Lung (tissue), 12 donors: ENCODE data around the gene MYBPH. TPM values are rescaled to one million over a fixed set of nuclear protein-coding genes. Genes with fewer than 3 reads are reported as not detected.

Source experiments
- ATAC-seq: fragments of 200-7000 bp; cut with Tn5 transposase; one replicate; pipeline ENCODE4 v1.9.1; 2020; ENCODE audit warnings: moderate number of reproducible peaks; ENCODE audit not compliant: insufficient read depth, low FRiP score
- DNase-seq, 3 donors: peaks; one replicate each; pipeline ENCODE4 v3.0.0-alpha.2; 2013 to 2017
- H3K27ac ChIP-seq, 2 donors: one replicate each; pipeline ENCODE4 v1.5.1; 2013; ENCODE audit warnings: mild to moderate bottlenecking in 2 of 2, moderate library complexity in 2 of 2, control low read depth in 1 of 2, inconsistent platforms in 1 of 2, low read depth in 1 of 2, low read length in 1 of 2
- H3K27me3 ChIP-seq, 3 donors: one replicate each; pipeline ENCODE4 v1.5.1; 2013; ENCODE audit warnings: low read length in 2 of 3; ENCODE audit not compliant: control insufficient read depth in 3 of 3, insufficient read depth in 3 of 3
- H3K36me3 ChIP-seq, 4 donors: one replicate each; pipeline ENCODE4 v1.5.1; 2013; ENCODE audit warnings: low read length in 4 of 4, mild to moderate bottlenecking in 1 of 4, moderate library complexity in 1 of 4; ENCODE audit not compliant: control insufficient read depth in 4 of 4, insufficient read depth in 4 of 4
- H3K4me1 ChIP-seq, 5 donors: one replicate each; pipeline ENCODE4 v1.5.1; 2013; ENCODE audit warnings: low read length in 5 of 5, mild to moderate bottlenecking in 2 of 5, moderate library complexity in 1 of 5; ENCODE audit not compliant: control insufficient read depth in 5 of 5, insufficient read depth in 5 of 5
- H3K4me3 ChIP-seq: one replicate; pipeline ENCODE4 v1.5.1; 2013; ENCODE audit warnings: mild to moderate bottlenecking, control low read depth, moderate library complexity
- H3K9ac ChIP-seq, 2 donors: one replicate each; pipeline ENCODE4 v1.5.1; 2013; ENCODE audit warnings: low read length in 2 of 2, control low read depth in 1 of 2; ENCODE audit not compliant: insufficient read depth in 1 of 2
- H3K9me3 ChIP-seq, 4 donors: one replicate each; pipeline ENCODE4 v1.5.1; 2013; ENCODE audit warnings: low read length in 3 of 4, mild to moderate bottlenecking in 1 of 4, moderate library complexity in 1 of 4; ENCODE audit not compliant: control insufficient read depth in 4 of 4, insufficient read depth in 3 of 4
- WGBS, 2 donors: extraction: QIAGEN DNeasy Blood & Tissue Kit; methylation state at CpG; one replicate each; pipeline ENCODE4 v1.1.7; 2013; 5-methylcytosine and 5-hydroxymethylcytosine counted together
- polyA plus RNA-seq, 2 donors: library from polyadenylated mRNA; stranded (reverse); fragments of 200-250 nt; gene quantifications; one replicate each; pipeline ENCODE4 v1.2.1, GENCODE V29; 2013
- total RNA-seq, 2 donors: library from RNA; depleted of rRNA in 1 of 2; stranded (reverse); fragments of >200 nt in 1 of 2; gene quantifications; one replicate each; pipeline ENCODE4 v1.2.1, GENCODE V29; 2014 to 2021
- TF ChIP-seq, protein P1 (sequence below): IDR thresholded peaks from 2 replicates; pipeline ENCODE4 v1.5.1; 2012; ENCODE audit warnings: mild to moderate bottlenecking; ENCODE audit errors: control extremely low read depth, extremely low read depth
- donor health status: control.
- donor health status: control.
- donor health status: Bipolar disorder and iron deficiency.
- donor health status: healthy.
- donor health status: DM: yes; HTN: yes; CAD: no.

The MYBPH gene
- total and polyA plus RNA-seq, 4 donors = 0.16 to 0.41 TPM; not detected in 2

DNA sequence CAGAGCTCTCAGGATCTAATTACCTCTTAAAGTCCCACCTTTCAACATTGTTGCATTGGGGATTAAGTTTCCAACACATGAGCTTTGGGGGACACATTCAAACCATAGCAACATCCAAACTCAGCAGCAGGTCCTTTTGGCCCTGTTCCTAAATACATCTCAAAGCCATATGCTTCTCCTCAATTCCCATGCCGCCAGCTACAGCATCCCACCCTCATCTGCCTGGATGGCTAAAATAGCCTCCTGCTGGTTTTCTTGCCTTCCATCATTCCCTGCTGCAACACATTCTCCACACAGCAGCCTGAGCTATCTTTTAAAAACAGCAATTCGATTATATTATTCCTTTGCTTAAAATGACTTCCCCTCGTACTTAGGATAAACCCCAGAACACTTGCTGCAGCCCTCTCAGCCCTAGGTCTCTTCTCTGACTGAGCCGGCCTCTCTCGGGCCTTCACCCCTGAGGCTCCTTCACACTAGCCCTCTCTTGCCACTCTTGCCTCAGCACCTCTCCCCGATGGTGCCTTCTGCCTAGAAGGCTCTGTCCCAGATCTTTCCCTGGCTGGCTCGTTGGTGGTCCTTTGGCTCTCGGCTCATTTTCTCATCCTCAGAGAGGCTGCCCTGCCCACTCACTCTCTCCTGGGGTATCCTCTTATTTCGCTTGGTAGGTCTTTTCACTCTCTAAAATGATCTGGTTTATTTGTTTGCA lies 16.5 kb downstream of the MYBPH start:
- Histone ChIP-seq H3K27ac (no peak overlapping the region), H3K36me3 (no peaks in the 10 kb centered on the region), H3K4me1 (peaks cover 0 to 5% (median 0%) of the 10 kb centered on the region in 5 donors), H3K9me3 (no peaks in the 10 kb centered on the region), H3K4me3 (no peak overlapping the region), H3K27me3 (no peaks in the 10 kb centered on the region), H3K9ac (no peak overlapping the region)
- WGBS, 2 donors = 93 to 94% methylated on average over 9 of the region's 9 CpGs
- TF ChIP-seq, protein P1, sequence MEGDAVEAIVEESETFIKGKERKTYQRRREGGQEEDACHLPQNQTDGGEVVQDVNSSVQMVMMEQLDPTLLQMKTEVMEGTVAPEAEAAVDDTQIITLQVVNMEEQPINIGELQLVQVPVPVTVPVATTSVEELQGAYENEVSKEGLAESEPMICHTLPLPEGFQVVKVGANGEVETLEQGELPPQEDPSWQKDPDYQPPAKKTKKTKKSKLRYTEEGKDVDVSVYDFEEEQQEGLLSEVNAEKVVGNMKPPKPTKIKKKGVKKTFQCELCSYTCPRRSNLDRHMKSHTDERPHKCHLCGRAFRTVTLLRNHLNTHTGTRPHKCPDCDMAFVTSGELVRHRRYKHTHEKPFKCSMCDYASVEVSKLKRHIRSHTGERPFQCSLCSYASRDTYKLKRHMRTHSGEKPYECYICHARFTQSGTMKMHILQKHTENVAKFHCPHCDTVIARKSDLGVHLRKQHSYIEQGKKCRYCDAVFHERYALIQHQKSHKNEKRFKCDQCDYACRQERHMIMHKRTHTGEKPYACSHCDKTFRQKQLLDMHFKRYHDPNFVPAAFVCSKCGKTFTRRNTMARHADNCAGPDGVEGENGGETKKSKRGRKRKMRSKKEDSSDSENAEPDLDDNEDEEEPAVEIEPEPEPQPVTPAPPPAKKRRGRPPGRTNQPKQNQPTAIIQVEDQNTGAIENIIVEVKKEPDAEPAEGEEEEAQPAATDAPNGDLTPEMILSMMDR = no peak
- no peak for ATAC-seq
- no peak for DNase-seq

- Histone ChIP-seq H3K9me3 (no peaks in the 10 kb centered on the region), H3K4me1 (peaks cover 0 to 6% (median 5%) of the 10 kb centered on the region in 5 donors), H3K36me3 (no peaks in the 10 kb centered on the region), H3K4me3 (no peak overlapping the region), H3K9ac (no peak overlapping the region), H3K27ac (no peak overlapping the region), H3K27me3 (no peaks in the 10 kb centered on the region)
- ATAC-seq (no peak), DNase-seq (no peak)
- 77 to 94% methylated on average over 1 of the region's 1 CpG for WGBS, 2 donors
- TF ChIP-seq, protein P1 = no peak
These were observed 17.2 kb downstream of the MYBPH start for GRCh38 chr1:203158423-203158822.

- TF ChIP-seq, protein P1 = no peak
- ATAC-seq = no peak
- no peaks in the 10 kb centered on the region for H3K27me3 ChIP-seq
- no peaks in the 10 kb centered on the region for H3K36me3 ChIP-seq
- no peak for DNase-seq
- H3K27ac ChIP-seq = no peak overlapping the region
- no peak overlapping the region for H3K9ac ChIP-seq
- no peaks in the 10 kb centered on the region for H3K9me3 ChIP-seq
- 59 to 61% methylated on average over 1 of the region's 1 CpG for WGBS, 2 donors
- no peak overlapping the region for H3K4me3 ChIP-seq
- H3K4me1 ChIP-seq = peaks cover 0 to 27% (median 5%) of the 10 kb centered on the region in 5 donors
These were observed 19.3 kb downstream of the MYBPH start for GRCh38 chr1:203156280-203156679.
